KOPT-K1 (cell line): ENCODE data around the gene PTF1A.

ENCODE experiments used
- H3K27ac ChIP-seq: fragments of 200-600 bp; sonication (generic); 2 replicates; pipeline ENCODE4 v1.5.1; 2016; ENCODE audit warnings: antibody characterized with exemption, mild to moderate bottlenecking, low read depth, low read length; ENCODE audit not compliant: poor library complexity, severe bottlenecking
- H3K36me3 ChIP-seq: fragments of 200-600 bp; sonication (generic); 2 replicates; pipeline ENCODE4 v1.5.1; 2017; ENCODE audit warnings: antibody characterized with exemption, mild to moderate bottlenecking, low read length, moderate library complexity; ENCODE audit not compliant: insufficient read depth
- H3K9me3 ChIP-seq: fragments of 200-600 bp; sonication (generic); 2 replicates; pipeline ENCODE4 v1.5.1; 2017; ENCODE audit warnings: antibody characterized with exemption, low read length, mild to moderate bottlenecking; ENCODE audit not compliant: insufficient read depth, poor library complexity, severe bottlenecking

The PTF1A gene

GRCh38 chr10:23173214-23174073, 18.7 kb upstream of the PTF1A start:
- Histone ChIP-seq H3K27ac (no peak overlapping the region), H3K36me3 (no peaks in the 10 kb centered on the region)

GRCh38 chr10:23174074-23174976, 17.8 kb upstream of the PTF1A start:
- H3K27ac ChIP-seq = no peak overlapping the region
- no peaks in the 10 kb centered on the region for H3K36me3 ChIP-seq
- H3K9me3 ChIP-seq = no peaks in the 10 kb centered on the region

More at GRCh38 chr10:23173214-23174073, 18.7 kb upstream of the PTF1A start:
- H3K9me3 ChIP-seq = no peaks in the 10 kb centered on the region

- Histone ChIP-seq H3K36me3 (no peaks in the 10 kb centered on the region), H3K27ac (no peak overlapping the region), H3K9me3 (no peaks in the 10 kb centered on the region)
Observed at GRCh38 chr10:23174977-23175512, 17.1 kb upstream of the PTF1A start.

GRCh38 chr10:23186178-23186577, 5.9 kb upstream of the PTF1A start:
- no peaks in the 10 kb centered on the region for H3K9me3 ChIP-seq
- H3K27ac ChIP-seq = no peak overlapping the region
- no peaks in the 10 kb centered on the region for H3K36me3 ChIP-seq

GRCh38 chr10:23186697-23187096, 5.4 kb upstream of the PTF1A start:
- H3K9me3 ChIP-seq = no peaks in the 10 kb centered on the region
- no peak overlapping the region for H3K27ac ChIP-seq
- H3K36me3 ChIP-seq = no peaks in the 10 kb centered on the region

GRCh38 chr10:23187155-23187554, 5.0 kb upstream of the PTF1A start:
- no peaks in the 10 kb centered on the region for H3K36me3 ChIP-seq
- no peaks in the 10 kb centered on the region for H3K9me3 ChIP-seq
- no peak overlapping the region for H3K27ac ChIP-seq

- H3K27ac ChIP-seq = no peak overlapping the region
- no peaks in the 10 kb centered on the region for H3K9me3 ChIP-seq
- H3K36me3 ChIP-seq = no peaks in the 10 kb centered on the region
Observed at GRCh38 chr10:23189024-23189423, 3.1 kb upstream of the PTF1A start.

GRCh38 chr10:23190872-23191763, 994 bp upstream of the PTF1A start:
- Histone ChIP-seq H3K27ac (no peak overlapping the region), H3K9me3 (no peaks in the 10 kb centered on the region), H3K36me3 (no peaks in the 10 kb centered on the region)

- no peaks in the 10 kb centered on the region for H3K36me3 ChIP-seq
- H3K27ac ChIP-seq = no peak overlapping the region
- no peaks in the 10 kb centered on the region for H3K9me3 ChIP-seq
Observed at GRCh38 chr10:23192712-23193434, 761 bp downstream of the PTF1A start.

- no peaks in the 10 kb centered on the region for H3K36me3 ChIP-seq
- no peaks in the 10 kb centered on the region for H3K9me3 ChIP-seq
- no peak overlapping the region for H3K27ac ChIP-seq
Observed at GRCh38 chr10:23193435-23194074, 1.4 kb downstream of the PTF1A start.

- Histone ChIP-seq H3K27ac (no peak overlapping the region), H3K36me3 (no peaks in the 10 kb centered on the region), H3K9me3 (peaks cover 5% of the 10 kb centered on the region)
Observed at GRCh38 chr10:23194471-23194965, 2.4 kb downstream of the PTF1A start.

GRCh38 chr10:23194966-23195845, 3.1 kb downstream of the PTF1A start:
- no peaks in the 10 kb centered on the region for H3K36me3 ChIP-seq
- H3K9me3 ChIP-seq = peaks cover 5% of the 10 kb centered on the region
- no peak overlapping the region for H3K27ac ChIP-seq
